Keratinocyte (primary cell): ENCODE measurements around the gene IL4R. TPM values are rescaled to one million over a fixed set of nuclear protein-coding genes. Genes with fewer than 3 reads are reported as not detected.

Experiments used
- DNase-seq: peaks from one replicate; pipeline ENCODE4 v3.0.0-alpha.2; 2011; ENCODE audit warnings: low read depth, missing footprints, low spot score
- FAIRE-seq: peaks from 2 replicates; lab custom pipeline; 2011; peaks lifted over from hg19 to GRCh38; lab: Jason Lieb, UNC
- H2AFZ ChIP-seq: 2 replicates; pipeline ENCODE4 v1.6.0; 2012; ENCODE audit warnings: low read length, control low read depth, inconsistent platforms; ENCODE audit not compliant: control insufficient read depth
- H3K27ac ChIP-seq: 2 replicates; pipeline ENCODE4 v1.5.1; 2011; ENCODE audit warnings: low read length; ENCODE audit not compliant: control insufficient read depth, insufficient read depth
- H3K27me3 ChIP-seq: 3 replicates; pipeline ENCODE4 v1.6.0; 2011; ENCODE audit warnings: low read length; ENCODE audit not compliant: control insufficient read depth, insufficient read depth; ENCODE audit errors: extremely low read depth
- H3K36me3 ChIP-seq, 2 experiments: 2 replicates in 1 of 2; 3 replicates in 1 of 2; pipeline ENCODE4 v1.5.1; 2011; ENCODE audit warnings: low read length in 2 of 2, mild to moderate bottlenecking in 1 of 2; ENCODE audit not compliant: control insufficient read depth in 2 of 2, insufficient read depth in 2 of 2; ENCODE audit errors: extremely low read depth in 1 of 2
- H3K4me1 ChIP-seq: 3 replicates; pipeline ENCODE4 v1.5.1; 2011; ENCODE audit warnings: low read length; ENCODE audit not compliant: control insufficient read depth, insufficient read depth; ENCODE audit errors: extremely low read depth
- H3K4me2 ChIP-seq: 3 replicates; pipeline ENCODE4 v1.6.0; 2011; ENCODE audit warnings: low read depth, low read length; ENCODE audit not compliant: control insufficient read depth, insufficient read depth; ENCODE audit errors: extremely low read depth
- H3K4me3 ChIP-seq, 3 experiments: fragments of 200-600 bp in 1 of 3; sonication (generic) in 1 of 3; 2 replicates in 2 of 3; 3 replicates in 1 of 3; pipeline ENCODE4 v1.5.1; 2011 to 2016; ENCODE audit warnings: low read length in 3 of 3, mild to moderate bottlenecking in 3 of 3, control low read depth in 2 of 3, inconsistent platforms in 1 of 3, low read depth in 1 of 3, mixed read lengths in 1 of 3, mixed run types in 1 of 3, moderate library complexity in 1 of 3; ENCODE audit not compliant: control insufficient read depth in 2 of 3, insufficient read depth in 2 of 3; ENCODE audit errors: extremely low read depth in 1 of 3
- H3K79me2 ChIP-seq: 2 replicates; pipeline ENCODE4 v1.6.0; 2012; ENCODE audit warnings: low read length; ENCODE audit not compliant: control insufficient read depth, insufficient read depth
- H3K9ac ChIP-seq: 3 replicates; pipeline ENCODE4 v1.6.0; 2011; ENCODE audit warnings: low read length; ENCODE audit not compliant: control insufficient read depth, insufficient read depth; ENCODE audit errors: extremely low read depth
- H3K9me1 ChIP-seq: 3 replicates; pipeline ENCODE4 v1.6.0; 2011; ENCODE audit warnings: low read length; ENCODE audit not compliant: control insufficient read depth, insufficient read depth; ENCODE audit errors: extremely low read depth
- H3K9me3 ChIP-seq: 2 replicates; pipeline ENCODE4 v1.5.1; 2012; ENCODE audit warnings: low read depth, low read length; ENCODE audit not compliant: control insufficient read depth
- H4K20me1 ChIP-seq: 3 replicates; pipeline ENCODE4 v1.6.0; 2011; ENCODE audit warnings: low read length; ENCODE audit not compliant: control insufficient read depth, insufficient read depth; ENCODE audit errors: extremely low read depth
- EZH2 ChIP-seq: IDR thresholded peaks from one replicate; pipeline ENCODE4 v1.6.1; 2012; ENCODE audit warnings: inconsistent platforms, mild to moderate bottlenecking, low read length, moderate library complexity
- dilution Hi-C: fragments of 300-500 bp; cut with MboI; formaldehyde crosslinking; loops from one replicate; pipeline ENCODE4 v1.7.0; 2020; ENCODE audit warnings: low sequenced_read_pairs; ENCODE audit not compliant: extremely low pct_ligation_motif_present
- polyA plus RNA-seq, 5 experiments: library from polyadenylated mRNA; depleted of rRNA in 3 of 5; stranded (reverse) in 3 of 5; stranded (forward) in 1 of 5; unstranded in 1 of 5; fragments of >200 nt; gene quantifications; 1 replicate in 1 of 5; 2 replicates in 3 of 5; 3 replicates in 1 of 5; pipeline versions ENCODE4 v1.2.1 to v1.2.3, GENCODE V29; 2011 to 2012; ENCODE audit warnings: missing spikeins in 2 of 5, low read depth in 1 of 5, low replicate concordance in 1 of 5
- TF ChIP-seq, protein P1 (sequence below), 3 experiments: IDR thresholded peaks in 1 of 3; conservative IDR thresholded peaks in 1 of 3; optimal IDR thresholded peaks in 1 of 3; 2 replicates in 2 of 3; 3 replicates in 1 of 3; pipeline versions ENCODE3 to v1.5.1; 2011; ENCODE audit warnings: low read length in 3 of 3, mild to moderate bottlenecking in 3 of 3, moderate library complexity in 2 of 3, control low read depth in 1 of 3, inconsistent platforms in 1 of 3; ENCODE audit not compliant: insufficient read depth in 2 of 3; ENCODE audit errors: extremely low read depth in 1 of 3

IL4R gene
- polyA plus RNA-seq, 1 donor (not counting 4 experiments of a cell fraction or from before 2014, with no cell fraction given), result 60.5 TPM

DNA sequence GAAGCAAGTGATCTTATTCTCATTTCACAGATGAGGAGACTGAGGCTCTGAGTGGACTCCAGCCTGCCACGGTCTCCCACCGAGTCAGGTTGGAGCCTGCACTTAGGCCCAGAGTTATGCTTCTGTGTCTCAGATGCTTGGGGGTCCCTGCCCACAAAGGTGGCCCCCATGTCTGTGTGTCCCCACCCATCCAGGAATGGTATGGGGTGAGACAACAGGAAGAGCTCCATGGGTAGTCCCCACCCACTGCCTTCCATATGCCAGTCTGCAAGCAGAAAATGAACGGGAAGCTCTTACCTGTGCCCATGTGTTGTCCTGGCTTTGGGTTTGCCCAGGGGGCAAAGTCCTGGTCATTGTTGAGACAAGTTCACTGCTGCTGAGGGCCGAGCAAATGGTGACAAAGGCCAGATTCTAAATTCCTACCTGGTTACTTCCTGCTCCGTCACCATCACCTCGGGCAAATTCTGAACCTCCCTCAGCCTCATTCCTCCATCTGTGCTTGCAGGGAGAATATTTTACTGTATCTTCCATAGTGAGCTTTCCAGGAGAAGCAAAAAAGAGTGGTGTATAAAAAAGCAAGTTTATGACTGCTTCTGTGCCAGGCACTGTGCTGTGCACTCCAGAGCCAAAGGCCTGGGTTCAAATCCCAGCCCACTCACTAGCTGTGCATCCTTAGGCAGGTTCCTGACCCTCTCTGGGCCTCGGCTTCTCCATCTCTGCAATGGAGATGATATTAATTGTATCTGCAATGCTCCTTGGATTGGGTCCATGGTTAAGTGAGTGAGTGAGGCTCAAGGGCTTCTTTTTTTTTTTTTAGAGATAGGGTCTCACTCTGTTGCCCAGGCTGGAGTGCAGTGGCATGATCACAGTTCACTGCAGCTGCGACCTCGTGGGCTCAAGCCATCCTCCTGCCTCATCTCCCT lies 9.3 kb downstream of the IL4R start:
- DNase-seq, result peak; percentile 96
- Histone ChIP-seq H3K79me2 (peaks cover 87% of the 10 kb centered on the region), H3K27ac (peak overlapping the region; percentile 79), H3K27me3 (no peaks in the 10 kb centered on the region), H2AFZ (no peak overlapping the region), H3K4me3 (peak overlapping the region in 1 of 3 experiments; percentile 38), H3K4me2 (peak overlapping the region; percentile 66), H4K20me1 (no peaks in the 10 kb centered on the region), H3K9me3 (no peaks in the 10 kb centered on the region), H3K4me1 (peaks cover 80% of the 10 kb centered on the region), H3K36me3 (peaks cover 0 to 28% of the 10 kb centered on the region in 2 experiments), H3K9ac (peak overlapping the region; percentile 43), H3K9me1 (peaks cover 4% of the 10 kb centered on the region)
- TF ChIP-seq, protein P1, sequence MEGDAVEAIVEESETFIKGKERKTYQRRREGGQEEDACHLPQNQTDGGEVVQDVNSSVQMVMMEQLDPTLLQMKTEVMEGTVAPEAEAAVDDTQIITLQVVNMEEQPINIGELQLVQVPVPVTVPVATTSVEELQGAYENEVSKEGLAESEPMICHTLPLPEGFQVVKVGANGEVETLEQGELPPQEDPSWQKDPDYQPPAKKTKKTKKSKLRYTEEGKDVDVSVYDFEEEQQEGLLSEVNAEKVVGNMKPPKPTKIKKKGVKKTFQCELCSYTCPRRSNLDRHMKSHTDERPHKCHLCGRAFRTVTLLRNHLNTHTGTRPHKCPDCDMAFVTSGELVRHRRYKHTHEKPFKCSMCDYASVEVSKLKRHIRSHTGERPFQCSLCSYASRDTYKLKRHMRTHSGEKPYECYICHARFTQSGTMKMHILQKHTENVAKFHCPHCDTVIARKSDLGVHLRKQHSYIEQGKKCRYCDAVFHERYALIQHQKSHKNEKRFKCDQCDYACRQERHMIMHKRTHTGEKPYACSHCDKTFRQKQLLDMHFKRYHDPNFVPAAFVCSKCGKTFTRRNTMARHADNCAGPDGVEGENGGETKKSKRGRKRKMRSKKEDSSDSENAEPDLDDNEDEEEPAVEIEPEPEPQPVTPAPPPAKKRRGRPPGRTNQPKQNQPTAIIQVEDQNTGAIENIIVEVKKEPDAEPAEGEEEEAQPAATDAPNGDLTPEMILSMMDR (optimal IDR thresholded peaks at IDR 0.05 in 1 of 3, IDR thresholded peaks at IDR 0.05 in 1 of 3, conservative IDR thresholded peaks at IDR 0.05 in 1 of 3; ENCODE audit: extremely low read depth in 1 of 3, insufficient read depth in 2 of 3, low read length in 3 of 3), result no peak
- TF ChIP-seq EZH2, result no peak
- dilution Hi-C loops, result no loop called here
- FAIRE-seq, result peak; percentile 94

DNA sequence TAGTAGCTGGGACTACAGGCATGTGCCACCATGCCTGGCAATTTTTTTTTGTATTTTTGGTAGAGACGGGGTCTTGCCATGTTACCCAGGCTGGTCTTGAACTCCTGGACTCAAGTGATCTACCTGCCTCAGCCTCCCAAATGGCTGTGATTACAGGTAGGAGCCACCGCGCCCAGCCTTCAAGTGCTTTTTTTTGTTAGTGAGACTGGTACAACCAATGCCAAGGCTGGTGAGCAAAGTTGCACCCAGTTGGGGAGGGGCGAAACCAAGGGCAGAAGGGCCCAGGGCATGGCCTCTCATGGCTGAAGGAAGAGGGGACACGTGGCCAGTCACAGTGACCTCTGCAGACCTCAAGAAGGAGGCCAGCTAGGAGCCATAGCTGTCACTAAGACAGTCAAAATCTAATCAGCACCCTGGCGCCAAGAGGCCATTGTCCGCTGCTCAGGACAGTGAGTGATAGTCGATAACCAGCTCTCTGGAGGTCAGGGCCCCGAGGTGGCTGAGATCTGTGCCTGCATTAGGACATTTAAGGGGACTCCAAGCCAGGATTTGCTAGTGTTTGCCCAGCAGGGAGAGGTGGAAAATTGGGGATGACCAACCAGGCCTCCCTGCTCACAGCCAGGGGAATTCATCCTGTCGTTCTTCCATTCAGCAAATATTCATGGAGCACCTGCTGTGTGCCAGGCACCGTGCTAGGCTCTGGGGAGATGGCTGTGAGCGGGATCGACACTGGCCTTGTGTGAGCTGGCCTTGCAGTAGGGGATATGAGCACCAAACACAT lies 10.2 kb downstream of the IL4R start:
- peaks cover 72% of the 10 kb centered on the region for H3K4me1 ChIP-seq
- dilution Hi-C loops, result no loop called here
- FAIRE-seq, result no peak

More for the DNA sequence above, 10.2 kb downstream of the IL4R start:
- no peak for DNase-seq
- TF ChIP-seq, protein P1 (optimal IDR thresholded peaks at IDR 0.05 in 1 of 3, IDR thresholded peaks at IDR 0.05 in 1 of 3, conservative IDR thresholded peaks at IDR 0.05 in 1 of 3; ENCODE audit: extremely low read depth in 1 of 3, insufficient read depth in 2 of 3, low read length in 3 of 3), result no peak
- TF ChIP-seq EZH2, result no peak
- H3K4me3 ChIP-seq, result no peak overlapping the region
- H4K20me1 ChIP-seq, result no peaks in the 10 kb centered on the region
- H3K9me3 ChIP-seq, result no peaks in the 10 kb centered on the region
- H3K4me2 ChIP-seq, result no peak overlapping the region
- H3K9me1 ChIP-seq, result peaks cover 3% of the 10 kb centered on the region
- H3K27me3 ChIP-seq, result no peaks in the 10 kb centered on the region
- H2AFZ ChIP-seq, result no peak overlapping the region
- no peak overlapping the region for H3K9ac ChIP-seq
- peaks cover 0 to 28% of the 10 kb centered on the region in 2 experiments for H3K36me3 ChIP-seq
- peak overlapping the region; percentile 79 for H3K27ac ChIP-seq
- peaks cover 92% of the 10 kb centered on the region for H3K79me2 ChIP-seq
